ENCODE data around the gene SLC6A3. TPM values are rescaled to one million over a fixed set of nuclear protein-coding genes. Genes with fewer than 3 reads are reported as not detected.

Gene SLC6A3
- total RNA-seq, 2 experiments from 2014 or later: not detected

- H3K36me3 ChIP-seq (ENCODE audit: insufficient read depth, low read length): peaks cover 66% of the 10 kb centered on the region
- H4K20me1 ChIP-seq (ENCODE audit: insufficient read depth, low read length): no peaks in the 10 kb centered on the region
- TF ChIP-seq, protein P1, sequence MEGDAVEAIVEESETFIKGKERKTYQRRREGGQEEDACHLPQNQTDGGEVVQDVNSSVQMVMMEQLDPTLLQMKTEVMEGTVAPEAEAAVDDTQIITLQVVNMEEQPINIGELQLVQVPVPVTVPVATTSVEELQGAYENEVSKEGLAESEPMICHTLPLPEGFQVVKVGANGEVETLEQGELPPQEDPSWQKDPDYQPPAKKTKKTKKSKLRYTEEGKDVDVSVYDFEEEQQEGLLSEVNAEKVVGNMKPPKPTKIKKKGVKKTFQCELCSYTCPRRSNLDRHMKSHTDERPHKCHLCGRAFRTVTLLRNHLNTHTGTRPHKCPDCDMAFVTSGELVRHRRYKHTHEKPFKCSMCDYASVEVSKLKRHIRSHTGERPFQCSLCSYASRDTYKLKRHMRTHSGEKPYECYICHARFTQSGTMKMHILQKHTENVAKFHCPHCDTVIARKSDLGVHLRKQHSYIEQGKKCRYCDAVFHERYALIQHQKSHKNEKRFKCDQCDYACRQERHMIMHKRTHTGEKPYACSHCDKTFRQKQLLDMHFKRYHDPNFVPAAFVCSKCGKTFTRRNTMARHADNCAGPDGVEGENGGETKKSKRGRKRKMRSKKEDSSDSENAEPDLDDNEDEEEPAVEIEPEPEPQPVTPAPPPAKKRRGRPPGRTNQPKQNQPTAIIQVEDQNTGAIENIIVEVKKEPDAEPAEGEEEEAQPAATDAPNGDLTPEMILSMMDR (conservative IDR thresholded peaks at IDR 0.05; ENCODE audit: low read length): no peak
- TF ChIP-seq EZH2phosphoT487 (IDR thresholded peaks at IDR 0.05; ENCODE audit: borderline replicate concordance, low read depth, low read length): no peak
- CTCF ChIA-PET (ENCODE audit: unreplicated experiment): interaction anchor here (0.6 kb wide), 2 partner anchors 24 to 183 kb away, joined by 3 read pairs; no protein-coding TSS in a partner anchor
- no peak overlapping the region for H3K4me2 ChIP-seq (ENCODE audit: low read length)
- DNase-seq (ENCODE audit: low spot score): no peak
- no peaks in the 10 kb centered on the region for H3K79me2 ChIP-seq (ENCODE audit: insufficient read depth, low read depth, low read length)
- no peak overlapping the region for H3K27ac ChIP-seq (ENCODE audit: low read depth, low read length, poor library complexity, severe bottlenecking)
- TSS peak; percentile 43 for BruUV-seq (replicated peaks)
- H2AFZ ChIP-seq (ENCODE audit: low read length): no peak overlapping the region
- intact Hi-C loops (cut with micrococcal nuclease; ENCODE audit: unreplicated experiment): loop anchor here (1.0 to 2.0 kb wide), 3 partner anchors 62 to 163 kb away; no protein-coding TSS in a partner anchor
- H3K4me3 ChIP-seq (ENCODE audit: low read depth, low read length, poor library complexity, severe bottlenecking): no peak overlapping the region
- no peaks in the 10 kb centered on the region for H3K9me3 ChIP-seq (ENCODE audit: low read length)
- POLR2A ChIA-PET: interaction anchor here (0.5 to 0.7 kb wide), 2 partner anchors 225 to 335 kb away, joined by 3 read pairs; no protein-coding TSS in a partner anchor
- no peaks in the 10 kb centered on the region for H3K9me2 ChIP-seq (ENCODE audit: insufficient read depth, low read length)
- H3K4me1 ChIP-seq (ENCODE audit: insufficient read depth, low read length, poor library complexity, severe bottlenecking): peaks cover 27% of the 10 kb centered on the region
Observed at GRCh38 chr5:1478271-1479035, 33.2 kb upstream of the SLC6A3 start.

DNA sequence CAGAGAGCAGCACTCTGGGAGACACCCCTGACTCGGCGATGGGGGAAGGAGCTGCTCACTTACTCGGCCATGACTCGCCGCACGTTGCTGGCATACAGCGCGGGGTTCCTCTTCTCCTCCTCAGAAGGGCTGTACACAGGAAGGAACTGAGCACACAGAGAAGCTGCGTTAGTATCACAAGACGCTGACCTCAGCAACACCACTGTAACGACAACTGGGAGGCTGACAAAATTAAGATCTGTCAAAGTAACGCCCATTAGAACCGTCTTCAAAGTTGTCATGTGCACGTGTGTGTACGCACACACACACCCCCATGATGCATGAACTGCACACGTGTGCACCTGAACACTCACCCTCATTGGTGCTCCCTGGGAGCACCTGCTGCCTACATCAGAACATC is 32.1 kb upstream of the SLC6A3 start:
- no peaks in the 10 kb centered on the region for H3K9me2 ChIP-seq (ENCODE audit: insufficient read depth, low read length)
- ChIA-PET POLR2A (no interaction called here), CTCF (ENCODE audit: unreplicated experiment) (no interaction called here)
- H3K36me3 ChIP-seq (ENCODE audit: insufficient read depth, low read length): peaks cover 69% of the 10 kb centered on the region
- no TSS peak for BruUV-seq (replicated peaks)
- no peak overlapping the region for H3K4me3 ChIP-seq (ENCODE audit: low read depth, low read length, poor library complexity, severe bottlenecking)
- H3K4me1 ChIP-seq (ENCODE audit: insufficient read depth, low read length, poor library complexity, severe bottlenecking): peaks cover 27% of the 10 kb centered on the region
- TF ChIP-seq, protein P1 (conservative IDR thresholded peaks at IDR 0.05; ENCODE audit: low read length): no peak
- TF ChIP-seq EZH2phosphoT487 (IDR thresholded peaks at IDR 0.05; ENCODE audit: borderline replicate concordance, low read depth, low read length): no peak
- no peak overlapping the region for H2AFZ ChIP-seq (ENCODE audit: low read length)
- no peaks in the 10 kb centered on the region for H3K9me3 ChIP-seq (ENCODE audit: low read length)
- H3K27ac ChIP-seq (ENCODE audit: low read depth, low read length, poor library complexity, severe bottlenecking): no peak overlapping the region
- no peaks in the 10 kb centered on the region for H3K79me2 ChIP-seq (ENCODE audit: insufficient read depth, low read depth, low read length)
- no peaks in the 10 kb centered on the region for H4K20me1 ChIP-seq (ENCODE audit: insufficient read depth, low read length)
- intact Hi-C loops (cut with micrococcal nuclease; ENCODE audit: unreplicated experiment): no loop called here
- no peak for DNase-seq (ENCODE audit: low spot score)
- no peak overlapping the region for H3K4me2 ChIP-seq (ENCODE audit: low read length)

DNA sequence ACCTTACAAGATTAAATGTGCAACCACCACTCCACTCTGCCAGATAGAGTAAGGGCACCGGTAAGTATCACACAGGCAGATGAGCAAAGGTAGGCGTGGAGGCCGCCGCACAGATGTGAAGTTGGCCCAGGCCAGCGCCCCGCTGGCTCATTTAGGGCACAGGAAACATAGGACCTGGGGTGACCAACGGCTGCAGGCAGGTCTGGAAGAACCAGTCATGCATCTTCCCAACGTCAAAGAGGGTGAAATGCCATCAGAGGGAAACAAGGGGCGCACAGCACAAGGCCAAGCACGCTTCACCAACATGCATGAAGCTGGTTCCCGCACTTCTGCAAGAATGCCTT is 31.7 kb upstream of the SLC6A3 start:
- Histone ChIP-seq H3K4me1 (ENCODE audit: insufficient read depth, low read length, poor library complexity, severe bottlenecking) (peaks cover 25% of the 10 kb centered on the region), H2AFZ (ENCODE audit: low read length) (no peak overlapping the region), H3K4me2 (ENCODE audit: low read length) (no peak overlapping the region), H3K36me3 (ENCODE audit: insufficient read depth, low read length) (peaks cover 73% of the 10 kb centered on the region), H3K9me3 (ENCODE audit: low read length) (no peaks in the 10 kb centered on the region), H4K20me1 (ENCODE audit: insufficient read depth, low read length) (no peaks in the 10 kb centered on the region), H3K79me2 (ENCODE audit: insufficient read depth, low read depth, low read length) (no peaks in the 10 kb centered on the region), H3K9me2 (ENCODE audit: insufficient read depth, low read length) (no peaks in the 10 kb centered on the region), H3K27ac (ENCODE audit: low read depth, low read length, poor library complexity, severe bottlenecking) (no peak overlapping the region), H3K4me3 (ENCODE audit: low read depth, low read length, poor library complexity, severe bottlenecking) (no peak overlapping the region)
- DNase-seq (ENCODE audit: low spot score): no peak
- BruUV-seq (replicated peaks): no TSS peak
- TF ChIP-seq EZH2phosphoT487 (IDR thresholded peaks at IDR 0.05; ENCODE audit: borderline replicate concordance, low read depth, low read length): no peak
- TF ChIP-seq, protein P1 (conservative IDR thresholded peaks at IDR 0.05; ENCODE audit: low read length): no peak
- POLR2A ChIA-PET: no interaction called here
- intact Hi-C loops (cut with micrococcal nuclease; ENCODE audit: unreplicated experiment): no loop called here
- CTCF ChIA-PET (ENCODE audit: unreplicated experiment): no interaction called here

Data from OCI-LY7 (cell line).